Measurements from ENCODE around the gene TBXAS1.

- TF ChIP-seq HES2 (IDR thresholded peaks at IDR 0.05) (no peak), CTCF (IDR thresholded peaks at IDR 0.05) (no peak), ELK1 (IDR thresholded peaks at IDR 0.05; ENCODE audit: low read depth, low read length) (no peak), RFX5 (IDR thresholded peaks at IDR 0.05) (no peak), ZC3H11A (IDR thresholded peaks at IDR 0.05) (no peak), PBX3 (IDR thresholded peaks at IDR 0.05) (no peak), KDM1A (IDR thresholded peaks at IDR 0.05; ENCODE audit: low read depth) (no peak), RAD21 (conservative IDR thresholded peaks at IDR 0.05 in 1 of 2, IDR thresholded peaks at IDR 0.05 in 1 of 2) (no peak), EP300 (IDR thresholded peaks at IDR 0.05) (no peak), POLR2A (IDR thresholded peaks at IDR 0.05; ENCODE audit: low read length) (no peak), MYC (IDR thresholded peaks at IDR 0.05; ENCODE audit: borderline replicate concordance, low read length) (no peak)
- TF ChIP-seq, protein P1, sequence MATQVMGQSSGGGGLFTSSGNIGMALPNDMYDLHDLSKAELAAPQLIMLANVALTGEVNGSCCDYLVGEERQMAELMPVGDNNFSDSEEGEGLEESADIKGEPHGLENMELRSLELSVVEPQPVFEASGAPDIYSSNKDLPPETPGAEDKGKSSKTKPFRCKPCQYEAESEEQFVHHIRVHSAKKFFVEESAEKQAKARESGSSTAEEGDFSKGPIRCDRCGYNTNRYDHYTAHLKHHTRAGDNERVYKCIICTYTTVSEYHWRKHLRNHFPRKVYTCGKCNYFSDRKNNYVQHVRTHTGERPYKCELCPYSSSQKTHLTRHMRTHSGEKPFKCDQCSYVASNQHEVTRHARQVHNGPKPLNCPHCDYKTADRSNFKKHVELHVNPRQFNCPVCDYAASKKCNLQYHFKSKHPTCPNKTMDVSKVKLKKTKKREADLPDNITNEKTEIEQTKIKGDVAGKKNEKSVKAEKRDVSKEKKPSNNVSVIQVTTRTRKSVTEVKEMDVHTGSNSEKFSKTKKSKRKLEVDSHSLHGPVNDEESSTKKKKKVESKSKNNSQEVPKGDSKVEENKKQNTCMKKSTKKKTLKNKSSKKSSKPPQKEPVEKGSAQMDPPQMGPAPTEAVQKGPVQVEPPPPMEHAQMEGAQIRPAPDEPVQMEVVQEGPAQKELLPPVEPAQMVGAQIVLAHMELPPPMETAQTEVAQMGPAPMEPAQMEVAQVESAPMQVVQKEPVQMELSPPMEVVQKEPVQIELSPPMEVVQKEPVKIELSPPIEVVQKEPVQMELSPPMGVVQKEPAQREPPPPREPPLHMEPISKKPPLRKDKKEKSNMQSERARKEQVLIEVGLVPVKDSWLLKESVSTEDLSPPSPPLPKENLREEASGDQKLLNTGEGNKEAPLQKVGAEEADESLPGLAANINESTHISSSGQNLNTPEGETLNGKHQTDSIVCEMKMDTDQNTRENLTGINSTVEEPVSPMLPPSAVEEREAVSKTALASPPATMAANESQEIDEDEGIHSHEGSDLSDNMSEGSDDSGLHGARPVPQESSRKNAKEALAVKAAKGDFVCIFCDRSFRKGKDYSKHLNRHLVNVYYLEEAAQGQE (IDR thresholded peaks at IDR 0.05): no peak
These were observed 192.5 kb downstream of the TBXAS1 start for GRCh38 chr7:140021603-140022002.
